Natural killer cell treated with Interleukin-12 subunit alpha and Interleukin-12 subunit beta and Interleukin-15 and Interleukin-18, amount 100 ng/mL, for 72 hours (primary cell): Measurements from ENCODE around the gene PAQR9. TPM values are rescaled to one million over a fixed set of nuclear protein-coding genes. Genes with fewer than 3 reads are reported as not detected.

Experiments
- ATAC-seq, 2 donors: fragments of 150-1000 bp; cut with Tn5 transposase in 1 of 2; sonication (Bioruptor Pico), chemical (Tn5 transposase) in 1 of 2; 2 replicates each; pipeline ENCODE4 v1.10.0; 2021
- DNase-seq: peaks from one replicate; pipeline ENCODE4 v3.0.0; 2022; ENCODE audit warnings: low spot score
- H3K27ac Mint-ChIP-seq, 2 donors: 1 replicate in 1 of 2; 2 replicates in 1 of 2; pipeline ENCODE4 v1.8.0; 2022; ENCODE audit warnings: mixed read lengths in 2 of 2, mild to moderate bottlenecking in 1 of 2, moderate library complexity in 1 of 2
- H3K27me3 Mint-ChIP-seq, 2 donors: 1 replicate in 1 of 2; 2 replicates in 1 of 2; pipeline ENCODE4 v1.8.0; 2022; ENCODE audit warnings: mixed read lengths in 2 of 2
- H3K36me3 Mint-ChIP-seq: one replicate; pipeline ENCODE4 v1.8.0; 2022; ENCODE audit warnings: mixed read lengths
- H3K4me1 Mint-ChIP-seq, 2 donors: 1 replicate in 1 of 2; 2 replicates in 1 of 2; pipeline ENCODE4 v1.8.0; 2022; ENCODE audit warnings: low read depth in 2 of 2, mixed read lengths in 2 of 2, mild to moderate bottlenecking in 1 of 2
- H3K4me3 Mint-ChIP-seq: one replicate; pipeline ENCODE4 v1.8.0; 2022; ENCODE audit warnings: mixed read lengths
- H3K9me3 Mint-ChIP-seq: 2 replicates; pipeline ENCODE4 v1.8.0; 2022; ENCODE audit warnings: mixed read lengths
- total RNA-seq, 2 donors: library from RNA; stranded (reverse); gene quantifications; one replicate each; pipeline ENCODE4 v1.2.3, GENCODE V29; 2022

The PAQR9 gene, protein sequence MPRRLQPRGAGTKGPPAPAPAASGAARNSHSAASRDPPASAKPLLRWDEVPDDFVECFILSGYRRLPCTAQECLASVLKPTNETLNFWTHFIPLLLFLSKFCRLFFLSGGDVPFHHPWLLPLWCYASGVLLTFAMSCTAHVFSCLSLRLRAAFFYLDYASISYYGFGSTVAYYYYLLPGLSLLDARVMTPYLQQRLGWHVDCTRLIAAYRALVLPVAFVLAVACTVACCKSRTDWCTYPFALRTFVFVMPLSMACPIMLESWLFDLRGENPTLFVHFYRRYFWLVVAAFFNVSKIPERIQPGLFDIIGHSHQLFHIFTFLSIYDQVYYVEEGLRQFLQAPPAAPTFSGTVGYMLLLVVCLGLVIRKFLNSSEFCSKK
- not detected for total RNA-seq

GRCh38 chr3:142963516-142964448 is at the start of gene PAQR9:
TSS of gene PAQR9 (minus strand) at chr3:142963674. CDS start at chr3:142963336, 338 bp downstream.
- peak; percentile 61 to 64 for ATAC-seq
- peak within 1 kb of the TSS; percentile 82 for H3K4me3 Mint-ChIP-seq
- peaks cover 6% of the 10 kb centered on the region for H3K36me3 Mint-ChIP-seq
- H3K9me3 Mint-ChIP-seq = no peaks in the 10 kb centered on the region
- H3K27me3 Mint-ChIP-seq = peaks cover 46 to 75% of the 10 kb centered on the region in 2 donors
- H3K4me1 Mint-ChIP-seq = peaks cover 12 to 13% of the 10 kb centered on the region in 2 donors
- no peak within 1 kb of the TSS for H3K27ac Mint-ChIP-seq
- DNase-seq = no peak

- no peak for ATAC-seq
- peaks cover 30 to 34% of the 10 kb centered on the region in 2 donors for H3K4me1 Mint-ChIP-seq
- H3K36me3 Mint-ChIP-seq = no peaks in the 10 kb centered on the region
- no peaks in the 10 kb centered on the region for H3K9me3 Mint-ChIP-seq
- DNase-seq = no peak
- no peaks in the 10 kb centered on the region for H3K27me3 Mint-ChIP-seq
- peak overlapping the region; percentile 50 for H3K4me3 Mint-ChIP-seq
- H3K27ac Mint-ChIP-seq = peak overlapping the region; percentile 72 to 75
These were observed 48.2 kb upstream of the PAQR9 start for GRCh38 chr3:143011705-143012104.

GRCh38 chr3:143010024-143010423 is 46.5 kb upstream of the PAQR9 start:
- no peaks in the 10 kb centered on the region for H3K27me3 Mint-ChIP-seq
- ATAC-seq (no peak), DNase-seq (no peak)
- H3K4me1 Mint-ChIP-seq = peaks cover 40 to 42% of the 10 kb centered on the region in 2 donors
- no peaks in the 10 kb centered on the region for H3K9me3 Mint-ChIP-seq
- peak overlapping the region in 1 of 2 donors; percentile 75 for H3K27ac Mint-ChIP-seq
- H3K4me3 Mint-ChIP-seq = peak overlapping the region; percentile 46
- no peaks in the 10 kb centered on the region for H3K36me3 Mint-ChIP-seq

DNA sequence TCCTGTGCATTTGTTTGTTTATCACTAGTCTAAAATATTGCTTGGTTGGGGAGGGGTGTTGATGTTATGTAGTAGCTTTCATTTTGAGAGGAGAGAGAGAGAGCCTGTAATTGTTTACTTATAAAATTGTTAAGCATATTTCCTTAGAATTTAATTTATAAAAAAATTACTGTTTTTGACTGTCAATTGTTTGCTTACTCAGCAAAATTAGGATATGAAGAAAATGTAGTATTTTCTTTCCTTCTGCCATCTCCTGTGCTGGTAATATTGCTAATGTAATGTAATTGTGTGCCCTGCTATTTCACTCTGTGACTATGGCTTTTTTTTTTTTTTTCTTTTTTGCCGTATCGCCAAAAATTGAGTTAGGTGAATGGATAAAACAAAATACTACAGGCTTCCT is 41.3 kb upstream of the PAQR9 start:
- Mint-ChIP-seq H3K4me3 (peak overlapping the region; percentile 37), H3K27ac (peak overlapping the region in 1 of 2 donors; percentile 7), H3K27me3 (no peaks in the 10 kb centered on the region), H3K4me1 (peaks cover 49 to 55% of the 10 kb centered on the region in 2 donors), H3K36me3 (peaks cover 6% of the 10 kb centered on the region), H3K9me3 (no peaks in the 10 kb centered on the region)
- ATAC-seq (no peak), DNase-seq (no peak)

- Mint-ChIP-seq H3K27ac (peak overlapping the region; percentile 94 to 97), H3K36me3 (peaks cover 6% of the 10 kb centered on the region), H3K4me1 (peaks cover 42 to 51% of the 10 kb centered on the region in 2 donors), H3K4me3 (peak overlapping the region; percentile 98), H3K27me3 (peaks cover 0 to 8% of the 10 kb centered on the region in 2 donors), H3K9me3 (no peaks in the 10 kb centered on the region)
- ATAC-seq = no peak
- no peak for DNase-seq
These were observed 39.3 kb upstream of the PAQR9 start for GRCh38 chr3:143002727-143003126.

GRCh38 chr3:143002083-143002712 is 38.7 kb upstream of the PAQR9 start:
- Mint-ChIP-seq H3K9me3 (no peaks in the 10 kb centered on the region), H3K27ac (peak overlapping the region; percentile 94 to 97), H3K4me3 (peak overlapping the region; percentile 98), H3K36me3 (peaks cover 6% of the 10 kb centered on the region), H3K4me1 (peaks cover 37 to 46% of the 10 kb centered on the region in 2 donors), H3K27me3 (peaks cover 0 to 8% of the 10 kb centered on the region in 2 donors)
- DNase-seq (no peak), ATAC-seq (peak; percentile 41 to 46)

DNA sequence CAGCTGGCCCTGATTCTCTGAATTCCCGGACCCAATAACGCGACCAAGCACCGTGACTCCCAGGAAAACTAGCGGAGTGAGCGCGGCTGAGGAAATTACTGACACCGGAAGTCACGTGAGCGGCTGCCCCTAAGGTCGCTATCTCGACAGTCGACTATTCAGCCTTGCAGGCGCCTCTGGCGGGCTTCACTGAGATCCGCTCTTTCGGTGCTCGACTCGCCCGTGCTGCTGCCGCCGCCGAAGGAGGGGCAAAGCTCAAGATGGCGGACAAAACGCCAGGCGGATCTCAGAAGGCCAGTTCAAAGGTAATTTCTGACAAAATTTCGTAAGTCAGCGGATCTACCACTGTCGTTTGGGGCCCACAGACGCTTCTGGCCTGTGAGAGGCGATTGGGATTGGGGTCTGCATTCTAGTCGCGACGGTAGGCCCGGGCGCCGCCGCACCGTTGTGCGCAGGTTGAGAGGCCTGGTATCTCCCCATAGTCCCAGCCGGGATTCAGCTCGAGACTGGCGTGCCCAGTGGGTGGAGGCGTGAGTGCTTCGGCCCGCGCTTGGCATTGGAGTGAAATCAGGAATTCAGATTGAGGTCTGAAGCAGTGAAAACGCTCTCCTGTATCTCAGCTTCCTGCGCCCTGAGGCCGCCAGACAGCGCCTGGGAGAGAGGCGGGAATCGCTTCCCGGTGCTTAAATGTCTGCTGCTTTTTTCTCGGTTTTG is 38.1 kb upstream of the PAQR9 start, which contains the start of gene U2SURP:
Gene U2SURP, plus strand, starts transcription at position 202 of the 714 bp plus-strand sequence. Its CDS starts 59 bp downstream, at position 261.
- Mint-ChIP-seq H3K36me3 (peaks cover 6% of the 10 kb centered on the region), H3K27me3 (peaks cover 0 to 10% of the 10 kb centered on the region in 2 donors), H3K4me1 (peaks cover 30 to 39% of the 10 kb centered on the region in 2 donors), H3K4me3 (peak within 1 kb of the TSS; percentile 98), H3K27ac (peak within 1 kb of the TSS; percentile 94 to 97), H3K9me3 (no peaks in the 10 kb centered on the region)
- DNase-seq = peak; percentile 95
- ATAC-seq = peak; percentile 98

- peak overlapping the region; percentile 98 for H3K4me3 Mint-ChIP-seq
- peak overlapping the region; percentile 94 to 97 for H3K27ac Mint-ChIP-seq
- DNase-seq (no peak), ATAC-seq (peak; percentile 82)
- no peaks in the 10 kb centered on the region for H3K9me3 Mint-ChIP-seq
- peaks cover 6% of the 10 kb centered on the region for H3K36me3 Mint-ChIP-seq
- H3K4me1 Mint-ChIP-seq = peaks cover 25 to 34% of the 10 kb centered on the region in 2 donors
- H3K27me3 Mint-ChIP-seq = peaks cover 0 to 12% of the 10 kb centered on the region in 2 donors
These were observed 37.5 kb upstream of the PAQR9 start for GRCh38 chr3:143001034-143001368.

DNA sequence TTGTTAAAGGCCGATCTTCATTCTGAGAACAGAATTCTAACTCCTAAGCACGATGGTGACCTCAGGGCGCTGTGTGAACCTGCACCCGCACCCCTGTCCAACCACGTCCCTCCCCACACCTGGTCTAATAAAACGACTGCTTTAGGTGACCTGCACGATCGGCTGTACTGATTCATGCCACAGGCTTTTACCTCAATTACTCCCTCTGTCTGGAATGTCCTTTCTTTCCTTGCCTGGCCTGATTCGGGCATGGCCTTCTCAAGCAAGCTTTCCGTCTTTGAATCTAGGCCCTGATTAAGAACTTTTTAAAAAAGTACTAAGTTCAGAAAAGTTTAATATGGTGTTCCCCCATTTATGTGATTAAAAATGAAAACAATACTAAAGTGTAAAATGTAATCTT is 37.1 kb upstream of the PAQR9 start:
- ATAC-seq (no peak), DNase-seq (no peak)
- H3K27ac Mint-ChIP-seq = peak overlapping the region; percentile 94 to 97
- H3K9me3 Mint-ChIP-seq = no peaks in the 10 kb centered on the region
- H3K36me3 Mint-ChIP-seq = peaks cover 6% of the 10 kb centered on the region
- H3K27me3 Mint-ChIP-seq = peaks cover 0 to 12% of the 10 kb centered on the region in 2 donors
- peaks cover 25 to 32% of the 10 kb centered on the region in 2 donors for H3K4me1 Mint-ChIP-seq
- peak overlapping the region; percentile 98 for H3K4me3 Mint-ChIP-seq

- Mint-ChIP-seq H3K4me1 (peaks cover 23 to 29% of the 10 kb centered on the region in 2 donors), H3K9me3 (no peaks in the 10 kb centered on the region), H3K36me3 (peaks cover 6% of the 10 kb centered on the region), H3K27me3 (peaks cover 3 to 13% of the 10 kb centered on the region in 2 donors), H3K4me3 (peak overlapping the region; percentile 98), H3K27ac (peak overlapping the region in 1 of 2 donors; percentile 97)
- no peak for DNase-seq
- no peak for ATAC-seq
These were observed 36.4 kb upstream of the PAQR9 start for GRCh38 chr3:142999881-143000280.

- no peak overlapping the region for H3K27ac Mint-ChIP-seq
- H3K27me3 Mint-ChIP-seq = peaks cover 7 to 14% of the 10 kb centered on the region in 2 donors
- no peak for ATAC-seq
- H3K4me3 Mint-ChIP-seq = no peak overlapping the region
- H3K36me3 Mint-ChIP-seq = peaks cover 6% of the 10 kb centered on the region
- no peaks in the 10 kb centered on the region for H3K9me3 Mint-ChIP-seq
- peaks cover 24 to 27% of the 10 kb centered on the region in 2 donors for H3K4me1 Mint-ChIP-seq
- DNase-seq = no peak
These were observed 35.0 kb upstream of the PAQR9 start for GRCh38 chr3:142998439-142998838.

- H3K4me1 Mint-ChIP-seq = peaks cover 15 to 21% of the 10 kb centered on the region in 2 donors
These were observed 33.9 kb upstream of the PAQR9 start for GRCh38 chr3:142997330-142997729.

More at GRCh38 chr3:142997330-142997729, 33.9 kb upstream of the PAQR9 start:
- ATAC-seq (no peak), DNase-seq (no peak)
- Mint-ChIP-seq H3K36me3 (peaks cover 6% of the 10 kb centered on the region), H3K4me3 (no peak overlapping the region), H3K27ac (no peak overlapping the region), H3K27me3 (peaks cover 13 to 19% of the 10 kb centered on the region in 2 donors), H3K9me3 (no peaks in the 10 kb centered on the region)
